Rectal smooth muscle tissue (tissue), 1 donor: ENCODE measurements around the gene GPC5.

ENCODE experiments used
- H3K27ac ChIP-seq: one replicate; pipeline ENCODE4 v1.7.0; 2013; ENCODE audit warnings: low read depth, low read length, inconsistent platforms
- H3K27me3 ChIP-seq: one replicate; pipeline ENCODE4 v1.7.0; 2013; ENCODE audit warnings: low read length; ENCODE audit not compliant: control insufficient read depth, insufficient read depth
- H3K36me3 ChIP-seq: one replicate; pipeline ENCODE4 v1.7.0; 2013; ENCODE audit warnings: low read length; ENCODE audit not compliant: control insufficient read depth, insufficient read depth
- H3K4me1 ChIP-seq: one replicate; pipeline ENCODE4 v1.7.0; 2013; ENCODE audit warnings: low read length; ENCODE audit not compliant: control insufficient read depth, insufficient read depth
- H3K4me3 ChIP-seq: one replicate; pipeline ENCODE4 v1.7.0; 2013; ENCODE audit warnings: low read length
- H3K9ac ChIP-seq: one replicate; pipeline ENCODE4 v1.7.0; 2013; ENCODE audit warnings: low read length

The GPC5 gene

GRCh38 chr13:91904597-91904996 is 506.2 kb downstream of the GPC5 start:
- H3K36me3 ChIP-seq, result no peaks in the 10 kb centered on the region
- no peaks in the 10 kb centered on the region for H3K4me1 ChIP-seq
- H3K9ac ChIP-seq, result no peak overlapping the region
- H3K27me3 ChIP-seq, result no peaks in the 10 kb centered on the region
- no peak overlapping the region for H3K27ac ChIP-seq
- H3K4me3 ChIP-seq, result no peak overlapping the region

GRCh38 chr13:91907398-91907797 is 509.0 kb downstream of the GPC5 start:
- Histone ChIP-seq H3K4me1 (no peaks in the 10 kb centered on the region), H3K27ac (no peak overlapping the region), H3K27me3 (no peaks in the 10 kb centered on the region), H3K9ac (no peak overlapping the region), H3K4me3 (no peak overlapping the region), H3K36me3 (no peaks in the 10 kb centered on the region)

DNA sequence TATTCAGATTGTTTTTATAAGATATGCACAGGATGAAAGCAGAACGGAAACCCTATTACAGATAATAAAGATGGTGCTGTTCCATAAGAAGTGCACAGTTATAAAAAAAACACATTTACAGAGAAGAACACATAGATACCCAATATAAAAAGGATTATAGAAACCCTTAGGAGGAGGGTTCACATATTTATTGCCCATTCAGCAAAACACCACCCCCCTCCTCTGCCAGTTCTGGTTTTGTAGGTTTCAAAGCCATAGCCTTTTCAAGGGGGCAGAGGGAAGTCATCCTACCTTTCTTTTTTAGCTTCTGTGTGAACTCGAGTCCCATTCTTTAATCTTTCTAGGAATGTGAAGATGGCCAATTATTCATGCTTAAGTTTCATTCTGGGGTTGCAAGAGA is 511.2 kb downstream of the GPC5 start:
- Histone ChIP-seq H3K4me3 (no peak overlapping the region), H3K27me3 (no peaks in the 10 kb centered on the region), H3K4me1 (no peaks in the 10 kb centered on the region), H3K9ac (no peak overlapping the region), H3K27ac (no peak overlapping the region), H3K36me3 (no peaks in the 10 kb centered on the region)

DNA sequence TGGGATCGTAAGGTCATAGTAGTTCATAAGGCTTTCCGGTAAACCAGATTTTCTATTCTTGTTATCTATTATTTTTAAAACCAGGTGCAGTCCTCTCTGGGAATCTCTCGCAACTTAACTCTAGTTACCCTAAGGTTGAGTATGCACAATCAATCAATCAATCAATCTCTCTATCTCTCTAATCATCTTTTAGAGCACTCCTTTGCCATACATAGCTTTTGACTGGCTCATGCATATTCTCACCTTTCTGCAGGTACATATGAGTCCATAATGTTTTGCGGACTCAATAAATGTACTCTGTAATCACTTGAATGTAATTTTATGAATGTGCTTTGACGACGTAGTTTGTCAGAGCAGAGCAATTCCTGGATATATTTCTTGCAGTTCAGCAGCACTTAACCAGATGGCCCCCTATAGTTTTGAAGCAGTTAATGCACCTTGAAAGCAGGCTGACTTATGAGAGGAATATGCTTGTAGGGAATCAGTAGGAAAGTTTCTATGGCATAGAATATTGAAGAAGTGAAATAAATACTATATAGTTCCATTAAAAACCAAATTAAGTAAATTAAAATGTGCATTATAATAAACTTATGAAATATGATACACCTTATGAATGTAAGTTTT is 524.7 kb downstream of the GPC5 start:
- no peak overlapping the region for H3K4me3 ChIP-seq
- no peak overlapping the region for H3K9ac ChIP-seq
- H3K36me3 ChIP-seq, result no peaks in the 10 kb centered on the region
- no peaks in the 10 kb centered on the region for H3K27me3 ChIP-seq
- no peak overlapping the region for H3K27ac ChIP-seq
- no peaks in the 10 kb centered on the region for H3K4me1 ChIP-seq

- Histone ChIP-seq H3K4me3 (no peak overlapping the region), H3K4me1 (no peaks in the 10 kb centered on the region), H3K36me3 (no peaks in the 10 kb centered on the region), H3K27me3 (no peaks in the 10 kb centered on the region), H3K27ac (no peak overlapping the region), H3K9ac (no peak overlapping the region)
Observed at GRCh38 chr13:91930687-91931086, 532.3 kb downstream of the GPC5 start.

GRCh38 chr13:91934354-91934753 is 535.9 kb downstream of the GPC5 start:
- no peak overlapping the region for H3K9ac ChIP-seq

GRCh38 chr13:91946498-91947070 is 548.2 kb downstream of the GPC5 start:
- no peak overlapping the region for H3K4me3 ChIP-seq
- no peak overlapping the region for H3K9ac ChIP-seq
- no peak overlapping the region for H3K27ac ChIP-seq
- H3K4me1 ChIP-seq, result no peaks in the 10 kb centered on the region
- no peaks in the 10 kb centered on the region for H3K36me3 ChIP-seq
- no peaks in the 10 kb centered on the region for H3K27me3 ChIP-seq

More at GRCh38 chr13:91934354-91934753, 535.9 kb downstream of the GPC5 start:
- no peaks in the 10 kb centered on the region for H3K4me1 ChIP-seq
- H3K27me3 ChIP-seq, result no peaks in the 10 kb centered on the region
- H3K4me3 ChIP-seq, result no peak overlapping the region
- H3K27ac ChIP-seq, result no peak overlapping the region
- H3K36me3 ChIP-seq, result no peaks in the 10 kb centered on the region

- Histone ChIP-seq H3K36me3 (no peaks in the 10 kb centered on the region), H3K4me1 (no peaks in the 10 kb centered on the region), H3K27me3 (no peaks in the 10 kb centered on the region), H3K9ac (no peak overlapping the region), H3K27ac (no peak overlapping the region), H3K4me3 (no peak overlapping the region)
Observed at GRCh38 chr13:91948736-91949135, 550.3 kb downstream of the GPC5 start.

DNA sequence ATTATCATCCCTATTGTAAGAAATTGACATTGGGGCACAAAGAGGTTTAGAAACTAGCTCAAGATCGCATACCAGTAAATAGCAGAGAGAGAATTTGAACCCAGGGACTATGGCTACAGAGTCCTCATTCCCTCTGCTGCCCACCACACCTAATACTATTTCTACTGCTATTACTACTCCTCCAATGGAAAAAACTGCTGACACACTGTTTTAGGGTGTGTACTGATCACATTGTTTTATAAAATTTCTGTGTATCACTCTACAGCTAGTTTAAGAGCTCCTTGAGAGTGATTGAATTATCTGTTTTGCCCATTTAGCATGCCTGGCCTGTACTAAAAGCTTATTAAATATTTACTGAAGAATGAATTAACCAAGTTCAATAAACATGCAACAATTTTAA is 552.4 kb downstream of the GPC5 start:
- Histone ChIP-seq H3K27me3 (no peaks in the 10 kb centered on the region), H3K9ac (no peak overlapping the region), H3K36me3 (no peaks in the 10 kb centered on the region), H3K4me1 (no peaks in the 10 kb centered on the region), H3K27ac (no peak overlapping the region), H3K4me3 (no peak overlapping the region)

DNA sequence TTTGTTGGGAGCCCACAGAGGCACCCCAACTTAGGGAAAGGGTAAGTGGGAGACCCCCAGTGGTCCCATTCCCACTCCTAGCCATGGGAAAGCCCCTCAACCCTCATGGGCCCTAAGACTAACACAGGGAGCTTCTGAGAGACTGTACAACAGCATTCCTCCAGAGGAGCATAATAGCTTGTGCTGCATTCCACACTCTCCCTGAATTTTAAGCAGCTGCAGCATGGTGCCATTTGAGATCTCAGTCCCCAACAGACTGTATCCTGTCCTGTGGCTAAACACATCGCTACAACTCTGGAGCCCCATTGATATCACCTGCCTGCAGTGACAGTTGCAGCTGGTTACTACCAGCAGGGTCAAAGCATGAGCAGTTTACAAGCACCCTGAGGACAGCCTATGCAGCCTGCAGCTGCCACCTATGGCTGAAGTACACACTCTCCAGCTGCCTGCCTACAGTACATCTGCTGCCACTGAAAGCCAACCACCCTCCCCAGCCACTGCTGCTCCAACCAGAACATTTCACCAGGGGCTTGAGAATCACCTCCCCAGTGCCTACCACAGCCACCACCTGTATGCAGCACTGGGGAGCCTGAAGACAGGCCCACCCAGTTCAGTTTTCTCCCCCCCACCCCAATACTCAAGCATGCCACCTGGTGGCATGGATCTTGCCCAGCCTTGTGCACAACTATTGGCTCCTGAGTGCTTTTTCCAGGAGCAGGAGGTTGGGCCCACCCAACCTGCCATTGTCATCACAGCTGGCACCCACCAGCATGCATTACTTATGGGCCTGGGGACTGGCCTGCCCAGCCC is 557.3 kb downstream of the GPC5 start:
- H3K4me1 ChIP-seq, result no peaks in the 10 kb centered on the region
- no peaks in the 10 kb centered on the region for H3K36me3 ChIP-seq
- H3K9ac ChIP-seq, result no peak overlapping the region
- H3K27me3 ChIP-seq, result no peaks in the 10 kb centered on the region
- no peak overlapping the region for H3K4me3 ChIP-seq
- H3K27ac ChIP-seq, result no peak overlapping the region

GRCh38 chr13:91960947-91961346 is 562.5 kb downstream of the GPC5 start:
- no peak overlapping the region for H3K27ac ChIP-seq
- no peaks in the 10 kb centered on the region for H3K27me3 ChIP-seq
- H3K36me3 ChIP-seq, result no peaks in the 10 kb centered on the region
- H3K9ac ChIP-seq, result no peak overlapping the region
- no peaks in the 10 kb centered on the region for H3K4me1 ChIP-seq
- H3K4me3 ChIP-seq, result no peak overlapping the region

GRCh38 chr13:91962946-91963345 is 564.5 kb downstream of the GPC5 start:
- Histone ChIP-seq H3K27ac (no peak overlapping the region), H3K9ac (no peak overlapping the region), H3K36me3 (no peaks in the 10 kb centered on the region), H3K27me3 (no peaks in the 10 kb centered on the region), H3K4me1 (no peaks in the 10 kb centered on the region), H3K4me3 (no peak overlapping the region)
